Peyer's patch (tissue), 4 donors: ENCODE results near the gene ACTL7B.

Experiments used
- POLR2A ChIP-seq, 2 donors: fragments of 450-650 bp; IDR thresholded peaks; one replicate each; pipeline ENCODE4 v1.5.1; 2017; ENCODE audit warnings: antibody characterized with exemption in 2 of 2, mild to moderate bottlenecking in 2 of 2, moderate library complexity in 2 of 2
- TF ChIP-seq, protein P1 (sequence below), 6 experiments: fragments of 450-650 bp in 4 of 6; fragments of 200-600 bp in 2 of 6; sonication (generic) in 1 of 6; IDR thresholded peaks; one replicate each; pipeline ENCODE4 v1.5.1; 2017 to 2019; ENCODE audit warnings: antibody characterized with exemption in 6 of 6, mild to moderate bottlenecking in 3 of 6, moderate library complexity in 1 of 6

DNA sequence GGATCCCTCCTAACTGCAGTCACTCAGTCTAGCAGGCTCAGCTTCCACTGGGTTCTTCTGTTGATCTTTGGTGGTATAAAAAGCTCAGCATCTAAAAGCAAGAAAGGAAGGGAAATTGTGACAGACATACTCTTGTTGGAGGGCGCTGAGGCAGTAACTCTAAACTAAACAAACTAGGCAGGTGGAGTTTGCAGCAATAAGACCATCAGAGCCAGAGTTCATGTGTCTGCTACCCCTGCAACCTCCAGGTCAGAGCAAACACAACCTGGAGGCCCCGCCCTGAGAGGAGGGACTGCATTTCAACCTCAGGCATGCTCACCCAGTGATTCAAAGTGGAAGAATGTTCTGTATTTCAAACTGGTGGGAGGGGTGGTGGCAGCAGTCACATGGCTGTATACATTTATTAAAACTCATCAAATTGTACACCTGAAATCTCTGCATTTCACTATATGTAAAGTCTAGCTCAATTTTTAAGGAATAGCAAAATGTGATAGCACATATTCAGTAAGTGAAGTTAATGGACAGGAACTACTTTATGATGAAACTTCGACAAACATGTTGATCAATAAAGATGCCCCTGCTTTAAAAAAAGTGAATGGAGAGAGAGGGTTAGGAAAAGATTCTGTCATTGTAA, 13.4 kb upstream of the ACTL7B start:
- TF ChIP-seq, protein P1, sequence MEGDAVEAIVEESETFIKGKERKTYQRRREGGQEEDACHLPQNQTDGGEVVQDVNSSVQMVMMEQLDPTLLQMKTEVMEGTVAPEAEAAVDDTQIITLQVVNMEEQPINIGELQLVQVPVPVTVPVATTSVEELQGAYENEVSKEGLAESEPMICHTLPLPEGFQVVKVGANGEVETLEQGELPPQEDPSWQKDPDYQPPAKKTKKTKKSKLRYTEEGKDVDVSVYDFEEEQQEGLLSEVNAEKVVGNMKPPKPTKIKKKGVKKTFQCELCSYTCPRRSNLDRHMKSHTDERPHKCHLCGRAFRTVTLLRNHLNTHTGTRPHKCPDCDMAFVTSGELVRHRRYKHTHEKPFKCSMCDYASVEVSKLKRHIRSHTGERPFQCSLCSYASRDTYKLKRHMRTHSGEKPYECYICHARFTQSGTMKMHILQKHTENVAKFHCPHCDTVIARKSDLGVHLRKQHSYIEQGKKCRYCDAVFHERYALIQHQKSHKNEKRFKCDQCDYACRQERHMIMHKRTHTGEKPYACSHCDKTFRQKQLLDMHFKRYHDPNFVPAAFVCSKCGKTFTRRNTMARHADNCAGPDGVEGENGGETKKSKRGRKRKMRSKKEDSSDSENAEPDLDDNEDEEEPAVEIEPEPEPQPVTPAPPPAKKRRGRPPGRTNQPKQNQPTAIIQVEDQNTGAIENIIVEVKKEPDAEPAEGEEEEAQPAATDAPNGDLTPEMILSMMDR (IDR thresholded peaks at IDR 0.05), result no peak
- TF ChIP-seq POLR2A (IDR thresholded peaks at IDR 0.05), result no peak
